LHCN-M2 (cell line): ENCODE measurements around the gene GHR. TPM values are rescaled to one million over a fixed set of nuclear protein-coding genes. Genes with fewer than 3 reads are reported as not detected.

Experiments used
- DNase-seq: peaks from one replicate; pipeline ENCODE4 v3.0.0-alpha.2; 2012; ENCODE audit warnings: low read depth
- total RNA-seq: library from RNA; depleted of rRNA; stranded (reverse); fragments of >200 nt; gene quantifications from 2 replicates; pipeline ENCODE4 v1.2.3, GENCODE V29; 2014

Gene GHR
- total RNA-seq, 1 experiment from 2014 or later: 0.46 TPM

DNA sequence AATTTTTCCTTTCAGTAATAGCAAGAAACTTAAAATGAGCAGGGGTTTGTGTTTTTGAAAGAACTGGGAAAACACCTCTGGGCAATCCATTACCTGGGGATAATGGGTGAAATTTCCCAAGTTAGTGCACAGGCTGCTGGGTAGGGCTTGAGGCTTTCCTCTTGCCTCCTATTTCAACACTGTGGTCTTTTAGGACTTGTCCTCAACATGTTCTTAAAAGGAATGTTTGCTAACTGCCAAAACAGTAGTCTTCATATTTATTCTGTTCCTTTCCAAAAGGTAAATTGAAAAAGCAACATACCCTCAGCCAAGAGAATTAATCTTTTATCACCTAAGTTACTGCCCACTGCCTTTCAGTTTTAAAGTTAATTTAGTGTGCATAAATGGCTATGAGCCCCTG, 175.1 kb downstream of the GHR start:
- no peak for DNase-seq

DNA sequence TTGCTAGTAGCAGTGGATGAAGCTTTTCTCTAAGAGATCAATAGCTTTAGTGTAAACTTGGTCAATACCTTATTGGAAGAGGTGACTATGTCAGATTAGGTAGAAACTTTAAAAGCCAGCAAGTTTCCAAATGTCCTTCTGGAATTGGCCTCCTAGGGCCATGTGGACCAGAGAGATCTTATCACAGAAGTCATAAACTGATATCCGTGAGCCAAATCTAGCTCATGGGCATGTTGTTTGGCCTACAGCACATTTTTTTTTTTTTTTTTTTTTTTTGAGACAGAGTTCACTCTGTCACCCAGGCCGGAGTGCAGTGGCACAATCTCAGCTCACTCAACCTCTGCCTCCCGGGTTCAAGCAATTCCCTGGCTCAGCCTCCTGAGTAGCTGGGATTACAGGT, 175.9 kb downstream of the GHR start:
- DNase-seq: no peak

GRCh38 chr5:42600441-42600840, 177.2 kb downstream of the GHR start:
- no peak for DNase-seq

DNA sequence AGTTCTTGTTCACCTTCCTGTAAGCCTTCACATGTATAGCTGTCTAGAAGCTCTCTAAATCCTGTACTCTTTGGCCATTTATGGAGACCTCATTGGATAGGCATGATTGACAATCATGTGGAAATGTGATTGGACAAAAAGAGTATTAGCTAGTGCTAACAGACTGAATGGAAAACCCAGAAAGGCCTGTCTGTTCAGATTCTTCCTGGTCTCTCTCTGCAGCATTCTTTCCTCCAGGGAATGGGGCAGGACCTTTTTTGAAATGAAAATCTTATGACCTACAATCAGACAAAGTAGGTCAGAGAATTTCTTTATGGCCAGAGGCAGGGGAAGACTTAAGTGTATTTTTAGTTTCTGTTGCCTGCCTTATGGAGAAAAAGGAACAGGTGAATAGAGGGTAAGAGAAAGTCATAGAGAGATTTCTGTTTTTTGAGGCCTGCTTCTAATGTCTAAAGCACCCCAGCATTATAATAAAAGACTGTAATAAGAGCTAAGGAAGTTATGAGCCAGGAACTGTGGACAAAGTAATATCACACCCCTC, 181.0 kb downstream of the GHR start:
- no peak for DNase-seq

GRCh38 chr5:42605490-42605889, 182.3 kb downstream of the GHR start:
- DNase-seq: no peak

DNA sequence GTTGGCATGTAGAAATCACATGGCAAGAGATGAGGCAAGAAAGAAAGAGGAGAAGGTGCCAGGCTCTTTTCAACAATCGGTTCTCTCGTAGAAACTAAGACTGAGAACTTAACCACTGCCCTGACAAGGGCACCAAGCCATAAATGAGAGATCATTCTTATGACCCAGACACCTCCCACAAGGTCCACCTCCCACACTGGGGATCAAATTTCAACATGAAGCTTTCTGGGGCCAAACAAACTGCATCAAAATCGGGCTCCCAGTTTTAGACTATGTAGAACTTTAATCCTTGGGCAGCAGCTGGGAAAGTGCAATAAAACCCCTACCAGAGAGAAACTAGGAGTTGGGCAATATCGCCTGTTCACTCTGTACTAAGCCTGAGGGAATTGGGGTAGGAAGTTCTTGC, 183.2 kb downstream of the GHR start:
- peak; percentile 2 for DNase-seq

DNA sequence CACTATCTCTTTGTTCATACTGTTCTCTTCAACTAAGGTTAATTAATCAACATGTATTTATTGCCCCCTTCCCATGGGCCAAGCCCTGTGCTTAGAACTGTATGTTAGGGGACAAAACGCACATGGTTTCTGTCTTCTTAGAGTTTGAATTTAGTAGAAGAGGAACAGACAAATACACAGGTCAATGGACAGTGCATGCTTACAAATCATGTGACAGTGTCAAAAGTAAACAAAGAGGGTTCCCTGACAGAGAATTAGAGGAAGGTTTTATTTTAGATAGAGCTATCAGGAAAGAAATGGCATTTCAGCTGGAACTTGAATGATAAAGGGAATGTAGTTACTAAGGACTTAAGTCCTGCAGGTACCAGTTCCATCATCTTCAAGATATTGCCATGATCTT, 188.2 kb downstream of the GHR start:
- DNase-seq: no peak

DNA sequence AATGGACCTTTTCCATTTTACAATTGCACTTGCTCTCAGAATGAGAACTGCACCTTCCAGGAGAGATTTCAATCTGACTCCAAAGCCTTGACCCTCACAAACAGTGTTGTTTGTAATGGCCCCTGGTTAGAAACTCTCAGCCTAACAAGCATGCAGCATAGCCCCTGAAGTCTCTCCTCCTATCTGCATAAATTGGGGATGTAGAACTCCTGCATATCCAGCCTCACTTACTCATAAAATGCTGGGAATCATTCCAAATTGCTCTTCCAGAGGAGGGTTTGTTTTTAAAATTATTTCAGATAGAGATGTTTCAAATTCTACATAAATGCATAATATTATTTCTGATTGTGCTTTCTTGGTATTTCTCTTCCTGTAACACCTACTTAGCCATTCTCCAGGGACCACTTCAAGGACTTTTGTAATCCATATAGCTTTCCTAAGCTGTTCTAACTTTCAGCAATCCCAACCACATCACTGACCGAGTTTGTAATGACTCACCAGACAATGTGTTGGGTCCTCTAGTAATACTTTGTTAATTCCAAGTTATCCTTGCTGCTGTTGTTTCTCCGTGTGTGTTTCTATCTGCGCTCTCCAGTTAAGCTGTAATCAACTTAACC, 189.6 kb downstream of the GHR start:
- peak; percentile 63 for DNase-seq

GRCh38 chr5:42614509-42614908, 191.3 kb downstream of the GHR start:
- DNase-seq: peak; percentile 18

GRCh38 chr5:42620579-42621216, 197.5 kb downstream of the GHR start:
- no peak for DNase-seq

- no peak for DNase-seq
These were observed 198.0 kb downstream of the GHR start for GRCh38 chr5:42621242-42621641.

GRCh38 chr5:42621662-42622061, 198.4 kb downstream of the GHR start:
- no peak for DNase-seq

- no peak for DNase-seq
These were observed 201.7 kb downstream of the GHR start for GRCh38 chr5:42624912-42625311.

GRCh38 chr5:42626462-42626861, 203.2 kb downstream of the GHR start:
- no peak for DNase-seq

DNA sequence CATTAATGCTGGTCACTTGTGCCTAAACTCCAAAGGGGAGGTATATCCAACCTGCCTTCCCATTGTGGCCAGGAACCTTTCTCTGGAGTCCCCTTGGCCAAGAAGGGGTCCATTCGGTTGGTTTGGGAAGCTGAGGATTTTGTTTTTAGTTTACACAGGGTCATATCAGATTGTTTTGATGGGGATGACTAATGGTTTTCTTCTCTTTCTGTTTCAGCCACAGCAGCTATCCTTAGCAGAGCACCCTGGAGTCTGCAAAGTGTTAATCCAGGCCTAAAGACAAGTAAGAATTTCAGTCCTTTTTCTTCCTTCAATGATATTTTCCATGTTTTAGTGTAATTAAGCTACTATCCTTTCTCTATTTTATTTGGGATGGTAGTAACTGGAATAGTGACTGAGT, 205.6 kb downstream of the GHR start:
- DNase-seq: no peak

DNA sequence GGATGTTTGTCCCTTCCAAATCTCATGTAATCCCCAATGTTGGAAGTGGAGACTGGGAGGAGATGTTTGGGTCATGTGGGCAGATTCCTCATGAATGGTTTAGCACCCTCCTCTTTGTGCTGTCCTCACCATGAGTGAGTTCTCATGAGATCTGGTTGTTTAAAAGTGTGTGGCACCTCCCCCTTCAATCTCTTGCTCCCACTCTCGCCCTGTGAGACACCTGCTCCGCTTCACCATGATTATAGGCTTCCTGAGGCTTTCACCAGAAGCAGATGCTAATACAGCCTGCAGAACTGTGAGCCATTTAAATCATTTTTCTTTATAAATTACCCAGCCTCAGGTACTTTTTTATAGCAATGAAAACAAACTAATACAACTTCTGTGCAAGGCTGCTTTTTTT, 206.0 kb downstream of the GHR start:
- no peak for DNase-seq

GRCh38 chr5:42631241-42631640, 208.0 kb downstream of the GHR start:
- no peak for DNase-seq

DNA sequence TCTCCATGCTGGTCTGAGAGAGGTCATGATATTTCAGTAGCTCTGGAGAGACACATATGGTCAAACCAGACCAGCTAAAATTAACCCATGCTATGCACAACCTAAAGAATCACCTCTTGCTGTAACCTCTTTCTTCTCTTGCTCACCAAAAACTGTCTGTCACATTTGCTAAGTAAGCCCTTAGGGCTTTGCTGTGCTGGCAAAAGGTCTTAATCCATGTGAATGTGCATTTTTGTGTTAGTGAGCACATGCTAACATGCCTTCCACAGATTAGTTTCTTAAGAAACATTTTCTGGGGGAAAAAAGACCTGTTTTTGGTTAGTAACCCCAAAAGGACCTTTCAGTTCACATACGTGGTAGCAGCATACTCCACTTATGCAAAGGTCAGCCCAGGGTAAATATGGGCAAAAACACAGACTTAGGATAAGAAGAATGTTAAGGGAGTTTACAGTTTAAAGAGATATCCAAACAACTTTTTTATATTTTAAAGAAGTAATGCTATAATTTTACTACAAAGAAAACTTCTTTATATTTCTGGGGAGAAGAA, 209.2 kb downstream of the GHR start:
- no peak for DNase-seq

DNA sequence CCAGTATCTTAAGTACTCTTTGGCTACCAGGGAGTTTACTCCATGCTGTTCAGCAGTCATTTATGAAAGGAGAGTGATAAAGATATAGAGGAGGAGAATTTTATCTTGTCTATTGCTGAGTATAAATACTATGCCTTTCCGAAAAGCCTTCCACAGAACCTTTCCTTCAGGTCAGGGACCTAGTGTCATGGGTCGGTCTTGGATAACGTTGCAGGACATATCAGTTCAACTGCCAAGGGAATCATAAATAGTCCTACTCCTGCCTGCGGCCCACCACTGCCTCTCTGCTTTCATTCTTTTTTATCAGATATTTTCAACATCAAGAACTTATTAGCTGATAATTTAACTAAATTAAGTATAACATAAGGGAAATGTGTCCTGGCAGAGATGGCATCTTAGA, 211.3 kb downstream of the GHR start:
- DNase-seq: no peak

GRCh38 chr5:42636425-42636824, 213.2 kb downstream of the GHR start:
- peak; percentile 3 for DNase-seq

DNA sequence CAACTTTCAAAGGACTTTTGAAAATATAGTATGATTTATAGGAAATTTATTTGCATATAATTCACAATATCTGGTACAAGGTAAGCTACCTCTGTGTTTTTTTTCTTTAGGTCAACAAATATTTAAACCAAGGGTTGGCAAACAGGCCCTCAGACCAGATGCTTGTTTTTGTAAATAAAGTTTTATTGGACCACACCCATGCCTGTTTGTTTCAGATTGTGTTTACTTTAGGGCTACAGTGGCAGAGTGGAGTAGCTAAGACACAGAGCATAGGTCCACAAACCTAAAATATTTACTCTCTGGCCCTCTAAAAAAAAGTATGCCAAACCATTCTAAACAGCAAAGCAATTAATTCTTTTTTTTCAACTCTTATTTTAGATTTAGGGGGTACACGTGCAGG, 213.7 kb downstream of the GHR start:
- DNase-seq: no peak

- no peak for DNase-seq
These were observed 215.7 kb downstream of the GHR start for GRCh38 chr5:42638972-42639371.

DNA sequence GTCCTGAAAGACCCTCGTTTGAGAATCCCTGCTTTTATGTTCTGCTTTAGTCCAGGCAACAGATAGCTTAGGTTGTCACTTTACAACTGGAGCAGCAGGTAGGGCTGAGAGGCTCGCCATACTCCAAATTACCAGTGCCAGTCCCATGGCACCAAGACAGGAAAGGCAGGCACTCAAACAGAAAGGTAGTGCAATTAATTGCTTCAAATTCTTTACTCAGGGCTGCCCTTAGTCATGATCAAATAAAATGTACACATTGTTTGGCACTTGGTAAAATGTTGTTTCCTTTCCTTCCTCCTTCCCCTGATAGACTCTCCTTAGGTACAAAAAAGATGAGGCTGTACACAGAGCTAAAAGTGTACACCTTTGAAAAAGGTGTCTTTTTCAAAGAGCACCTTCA, 217.6 kb downstream of the GHR start:
- no peak for DNase-seq
